Breast epithelium (tissue), 4 donors: ENCODE data around the gene CIB4. TPM values are rescaled to one million over a fixed set of nuclear protein-coding genes. Genes with fewer than 3 reads are reported as not detected.

Experiments
- DNase-seq, 2 donors: peaks; one replicate each; pipeline ENCODE4 v3.0.0-alpha.2; 2019; ENCODE audit warnings: low spot score in 2 of 2
- H3K27ac ChIP-seq, 2 donors: fragments of 200-600 bp; sonication (generic) in 1 of 2; one replicate each; pipeline ENCODE4 v1.5.1; 2016 to 2019; ENCODE audit warnings: mild to moderate bottlenecking in 1 of 2
- H3K27me3 ChIP-seq, 2 donors: fragments of 200-600 bp; sonication (generic) in 1 of 2; one replicate each; pipeline versions ENCODE4 v1.5.1 to v1.6.0; 2017 to 2019; ENCODE audit warnings: control low read depth in 1 of 2, mild to moderate bottlenecking in 1 of 2
- H3K36me3 ChIP-seq: fragments of 200-600 bp; one replicate; pipeline ENCODE4 v1.5.1; 2019
- H3K4me1 ChIP-seq, 2 donors: fragments of 200-600 bp; sonication (generic); one replicate each; pipeline ENCODE4 v1.5.1; 2016 to 2019; ENCODE audit warnings: control low read depth in 1 of 2
- H3K4me3 ChIP-seq, 3 donors: fragments of 200-600 bp; sonication (generic); 1 replicate in 2 of 3; 2 replicates in 1 of 3; pipeline ENCODE4 v1.5.1; 2016 to 2019; ENCODE audit warnings: mild to moderate bottlenecking in 3 of 3, moderate library complexity in 2 of 3
- H3K9me3 ChIP-seq, 2 donors: fragments of 200-600 bp; sonication (generic) in 1 of 2; one replicate each; pipeline ENCODE4 v1.5.1; 2016 to 2019; ENCODE audit warnings: control low read depth in 1 of 2
- CTCF ChIP-seq, 3 donors: fragments of 450-650 bp; IDR thresholded peaks; one replicate each; pipeline ENCODE4 v1.5.1; 2016 to 2017; ENCODE audit warnings: antibody characterized with exemption in 3 of 3, mild to moderate bottlenecking in 3 of 3, moderate library complexity in 3 of 3
- POLR2A ChIP-seq: fragments of 450-650 bp; IDR thresholded peaks from one replicate; pipeline ENCODE4 v1.6.1; 2016; ENCODE audit warnings: antibody characterized with exemption, mild to moderate bottlenecking, moderate library complexity
- POLR2AphosphoS5 ChIP-seq, 3 donors: sonication (generic); formaldehyde crosslinking; IDR thresholded peaks; one replicate each; pipeline ENCODE4 v1.6.1; 2017; ENCODE audit warnings: antibody characterized with exemption in 3 of 3
- intact Hi-C: fragments of 100-400 bp; cut with DNase I; formaldehyde crosslinking; loops from one replicate; pipeline ENCODE4 v1.15.1; 2023; ENCODE audit warnings: low total_unique reads
- total RNA-seq, 3 donors: library from RNA; depleted of rRNA; stranded (reverse); fragments of >200 nt; gene quantifications; one replicate each; pipeline ENCODE4 v1.1.0, GENCODE V29; 2016

The CIB4 gene
- total RNA-seq, 3 donors from 2014 or later = not detected

GRCh38 chr2:26615860-26616705, 25.1 kb downstream of the CIB4 start:
- no peak for TF ChIP-seq CTCF (IDR thresholded peaks at IDR 0.05)
- no peak for TF ChIP-seq POLR2AphosphoS5 (IDR thresholded peaks at IDR 0.05)
- no peak for TF ChIP-seq POLR2A
- Histone ChIP-seq H3K27ac (no peak overlapping the region), H3K27me3 (peaks cover 0 to 6% of the 10 kb centered on the region in 2 donors), H3K4me1 (no peaks in the 10 kb centered on the region), H3K4me3 (no peak overlapping the region), H3K36me3 (no peaks in the 10 kb centered on the region), H3K9me3 (no peaks in the 10 kb centered on the region)
- intact Hi-C loops = no loop called here
- DNase-seq = no peak

- no peak for DNase-seq
- Histone ChIP-seq H3K4me1 (no peaks in the 10 kb centered on the region), H3K36me3 (no peaks in the 10 kb centered on the region), H3K4me3 (no peak overlapping the region), H3K27ac (no peak overlapping the region), H3K9me3 (no peaks in the 10 kb centered on the region), H3K27me3 (peaks cover 0 to 6% of the 10 kb centered on the region in 2 donors)
- TF ChIP-seq POLR2A (no peak), CTCF (IDR thresholded peaks at IDR 0.05) (no peak), POLR2AphosphoS5 (IDR thresholded peaks at IDR 0.05) (no peak)
- intact Hi-C loops = no loop called here
Measured at GRCh38 chr2:26615336-26615859, 25.8 kb downstream of the CIB4 start.

- H3K9me3 ChIP-seq = no peaks in the 10 kb centered on the region
- no peaks in the 10 kb centered on the region for H3K36me3 ChIP-seq
- H3K4me1 ChIP-seq = no peaks in the 10 kb centered on the region
- intact Hi-C loops = no loop called here
- H3K4me3 ChIP-seq = no peak overlapping the region
- TF ChIP-seq POLR2A = no peak
- TF ChIP-seq POLR2AphosphoS5 (IDR thresholded peaks at IDR 0.05) = no peak
- TF ChIP-seq CTCF (IDR thresholded peaks at IDR 0.05) = no peak
- peaks cover 0 to 6% of the 10 kb centered on the region in 2 donors for H3K27me3 ChIP-seq
- H3K27ac ChIP-seq = peak overlapping the region in 1 of 2 donors; percentile 38
- DNase-seq = no peak
Measured at GRCh38 chr2:26614216-26615138, 26.7 kb downstream of the CIB4 start.

- H3K4me3 ChIP-seq = no peak overlapping the region
- TF ChIP-seq POLR2A (no peak), POLR2AphosphoS5 (IDR thresholded peaks at IDR 0.05) (no peak), CTCF (IDR thresholded peaks at IDR 0.05) (no peak)
- no peak overlapping the region for H3K27ac ChIP-seq
- intact Hi-C loops = no loop called here
- H3K4me1 ChIP-seq = no peaks in the 10 kb centered on the region
- H3K9me3 ChIP-seq = no peaks in the 10 kb centered on the region
- H3K27me3 ChIP-seq = peaks cover 0 to 3% of the 10 kb centered on the region in 2 donors
- H3K36me3 ChIP-seq = no peaks in the 10 kb centered on the region
- DNase-seq = no peak
Measured at GRCh38 chr2:26613241-26614215, 27.6 kb downstream of the CIB4 start.
